Liver (tissue), 9 donors: ENCODE data around the gene VAMP4. TPM values are rescaled to one million over a fixed set of nuclear protein-coding genes. Genes with fewer than 3 reads are reported as not detected.

Source experiments
- DNase-seq: peaks from one replicate; pipeline ENCODE4 v3.0.0-alpha.2; 2017; ENCODE audit warnings: low spot score
- H3K27ac ChIP-seq, 2 donors: one replicate each; pipeline ENCODE4 v1.7.0; 2013; ENCODE audit warnings: inconsistent platforms in 2 of 2, low read length in 2 of 2, control low read depth in 1 of 2, low read depth in 1 of 2, mild to moderate bottlenecking in 1 of 2
- H3K27me3 ChIP-seq, 4 donors: one replicate each; pipeline versions ENCODE4 v1.6.1 to v1.7.0; 2013; ENCODE audit warnings: low read length in 3 of 4, inconsistent platforms in 1 of 4, mild to moderate bottlenecking in 1 of 4, moderate library complexity in 1 of 4; ENCODE audit not compliant: control insufficient read depth in 4 of 4, insufficient read depth in 4 of 4
- H3K36me3 ChIP-seq, 4 donors: one replicate each; pipeline versions ENCODE4 v1.6.1 to v1.7.0; 2013; ENCODE audit warnings: low read length in 3 of 4, mild to moderate bottlenecking in 3 of 4, low read depth in 1 of 4, moderate library complexity in 1 of 4; ENCODE audit not compliant: control insufficient read depth in 4 of 4, insufficient read depth in 3 of 4
- H3K4me1 ChIP-seq, 4 donors: one replicate each; pipeline versions ENCODE4 v1.6.1 to v1.7.0; 2013; ENCODE audit warnings: low read length in 3 of 4, mild to moderate bottlenecking in 3 of 4, moderate library complexity in 1 of 4; ENCODE audit not compliant: control insufficient read depth in 4 of 4, insufficient read depth in 4 of 4
- H3K4me3 ChIP-seq, 3 donors: one replicate each; pipeline versions ENCODE4 v1.6.1 to v1.7.0; 2013; ENCODE audit warnings: low read length in 3 of 3, control low read depth in 1 of 3, low read depth in 1 of 3, mild to moderate bottlenecking in 1 of 3
- H3K9ac ChIP-seq, 2 donors: one replicate each; pipeline ENCODE4 v1.7.0; 2013; ENCODE audit warnings: low read length in 2 of 2, mild to moderate bottlenecking in 2 of 2, moderate library complexity in 2 of 2, control low read depth in 1 of 2, low read depth in 1 of 2
- H3K9me3 ChIP-seq, 4 donors: one replicate each; pipeline versions ENCODE4 v1.6.1 to v1.7.0; 2013; ENCODE audit warnings: low read length in 3 of 4; ENCODE audit not compliant: control insufficient read depth in 4 of 4
- ATF3 ChIP-seq: IDR thresholded peaks from 2 replicates; pipeline ENCODE4 v1.6.1; 2016; ENCODE audit warnings: antibody characterized with exemption
- EGR1 ChIP-seq, 2 donors: IDR thresholded peaks; 2 replicates each; pipeline ENCODE4 v1.6.1; 2016 to 2018; ENCODE audit warnings: antibody characterized with exemption in 2 of 2, low read depth in 2 of 2
- GABPA ChIP-seq, 2 donors: IDR thresholded peaks in 1 of 2; conservative IDR thresholded peaks in 1 of 2; 2 replicates each; pipeline ENCODE4 v1.6.1; 2016; ENCODE audit warnings: antibody characterized with exemption in 2 of 2, mild to moderate bottlenecking in 1 of 2, moderate library complexity in 1 of 2
- HNF4G ChIP-seq: IDR thresholded peaks from 2 replicates; pipeline ENCODE4 v1.6.1; 2016; ENCODE audit warnings: antibody characterized with exemption
- SP1 ChIP-seq: IDR thresholded peaks from 2 replicates; pipeline ENCODE4 v1.6.1; 2018; ENCODE audit warnings: antibody characterized with exemption, mild to moderate bottlenecking
- TAF1 ChIP-seq: conservative IDR thresholded peaks from 2 replicates; pipeline ENCODE4 v1.6.1; 2016; ENCODE audit warnings: antibody characterized with exemption, mild to moderate bottlenecking
- WGBS: extraction: QIAGEN DNeasy Blood & Tissue Kit; methylation state at CpG from one replicate; pipeline ENCODE4 v1.1.7; 2013; 5-methylcytosine and 5-hydroxymethylcytosine counted together
- polyA plus RNA-seq, 2 donors: library from polyadenylated mRNA; stranded (reverse) in 1 of 2; unstranded in 1 of 2; fragments of 200-250 nt in 1 of 2; fragments of >200 nt in 1 of 2; fragmentation: Nextera tagmentation in 1 of 2; extraction: Ambion mirVana in 1 of 2; gene quantifications; one replicate each; pipeline versions ENCODE4 v1.2.1 to v1.2.3, GENCODE V29; 2013 to 2015
- total RNA-seq, 2 donors: library from RNA; depleted of rRNA; stranded (reverse); fragments of >200 nt; gene quantifications; one replicate each; pipeline ENCODE4 v1.2.3, GENCODE V29; 2014
- TF ChIP-seq, protein P1 (sequence below): IDR thresholded peaks from 2 replicates; pipeline ENCODE4 v1.6.1; 2016; ENCODE audit warnings: antibody characterized with exemption, mild to moderate bottlenecking
- donor health status: healthy.
- donor health status: healthy.
- donor health status: healthy.
- donor health status: healthy.
- donor health status: healthy.

Gene VAMP4
- total and polyA plus RNA-seq, 4 donors, result 4.0 to 6.1 (median 4.8) TPM

GRCh38 chr1:171666114-171666769 lies 75.6 kb downstream of the VAMP4 start:
- H3K4me1 ChIP-seq, result no peaks in the 10 kb centered on the region
- DNase-seq, result no peak
- no peaks in the 10 kb centered on the region for H3K36me3 ChIP-seq
- H3K4me3 ChIP-seq, result no peak overlapping the region
- no peaks in the 10 kb centered on the region for H3K27me3 ChIP-seq
- TF ChIP-seq, protein P1, sequence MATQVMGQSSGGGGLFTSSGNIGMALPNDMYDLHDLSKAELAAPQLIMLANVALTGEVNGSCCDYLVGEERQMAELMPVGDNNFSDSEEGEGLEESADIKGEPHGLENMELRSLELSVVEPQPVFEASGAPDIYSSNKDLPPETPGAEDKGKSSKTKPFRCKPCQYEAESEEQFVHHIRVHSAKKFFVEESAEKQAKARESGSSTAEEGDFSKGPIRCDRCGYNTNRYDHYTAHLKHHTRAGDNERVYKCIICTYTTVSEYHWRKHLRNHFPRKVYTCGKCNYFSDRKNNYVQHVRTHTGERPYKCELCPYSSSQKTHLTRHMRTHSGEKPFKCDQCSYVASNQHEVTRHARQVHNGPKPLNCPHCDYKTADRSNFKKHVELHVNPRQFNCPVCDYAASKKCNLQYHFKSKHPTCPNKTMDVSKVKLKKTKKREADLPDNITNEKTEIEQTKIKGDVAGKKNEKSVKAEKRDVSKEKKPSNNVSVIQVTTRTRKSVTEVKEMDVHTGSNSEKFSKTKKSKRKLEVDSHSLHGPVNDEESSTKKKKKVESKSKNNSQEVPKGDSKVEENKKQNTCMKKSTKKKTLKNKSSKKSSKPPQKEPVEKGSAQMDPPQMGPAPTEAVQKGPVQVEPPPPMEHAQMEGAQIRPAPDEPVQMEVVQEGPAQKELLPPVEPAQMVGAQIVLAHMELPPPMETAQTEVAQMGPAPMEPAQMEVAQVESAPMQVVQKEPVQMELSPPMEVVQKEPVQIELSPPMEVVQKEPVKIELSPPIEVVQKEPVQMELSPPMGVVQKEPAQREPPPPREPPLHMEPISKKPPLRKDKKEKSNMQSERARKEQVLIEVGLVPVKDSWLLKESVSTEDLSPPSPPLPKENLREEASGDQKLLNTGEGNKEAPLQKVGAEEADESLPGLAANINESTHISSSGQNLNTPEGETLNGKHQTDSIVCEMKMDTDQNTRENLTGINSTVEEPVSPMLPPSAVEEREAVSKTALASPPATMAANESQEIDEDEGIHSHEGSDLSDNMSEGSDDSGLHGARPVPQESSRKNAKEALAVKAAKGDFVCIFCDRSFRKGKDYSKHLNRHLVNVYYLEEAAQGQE, result no peak
- TF ChIP-seq HNF4G, result no peak
- no peak overlapping the region for H3K27ac ChIP-seq
- 87% methylated on average over 4 of the region's 4 CpGs for WGBS
- H3K9ac ChIP-seq, result no peak overlapping the region
- no peaks in the 10 kb centered on the region for H3K9me3 ChIP-seq

- Histone ChIP-seq H3K27me3 (no peaks in the 10 kb centered on the region), H3K9me3 (no peaks in the 10 kb centered on the region), H3K36me3 (no peaks in the 10 kb centered on the region), H3K9ac (no peak overlapping the region), H3K27ac (no peak overlapping the region), H3K4me1 (no peaks in the 10 kb centered on the region), H3K4me3 (no peak overlapping the region)
- DNase-seq, result no peak
- TF ChIP-seq SP1 (no peak), ATF3 (no peak), TAF1 (no peak), EGR1 (IDR thresholded peaks at IDR 0.05; ENCODE audit: low read depth in 2 of 2) (no peak)
These were observed 76.9 kb downstream of the VAMP4 start for GRCh38 chr1:171664976-171665375.

GRCh38 chr1:171663854-171664575 lies 77.8 kb downstream of the VAMP4 start:
- no peaks in the 10 kb centered on the region for H3K9me3 ChIP-seq
- no peak overlapping the region for H3K4me3 ChIP-seq
- H3K9ac ChIP-seq, result no peak overlapping the region
- TF ChIP-seq GABPA (IDR thresholded peaks at IDR 0.05 in 1 of 2, conservative IDR thresholded peaks at IDR 0.05 in 1 of 2) (no peak), ATF3 (no peak)
- 63% methylated on average over 4 of the region's 4 CpGs for WGBS
- no peaks in the 10 kb centered on the region for H3K36me3 ChIP-seq
- H3K4me1 ChIP-seq, result no peaks in the 10 kb centered on the region
- no peak for DNase-seq
- H3K27ac ChIP-seq, result no peak overlapping the region
- no peaks in the 10 kb centered on the region for H3K27me3 ChIP-seq
